ENCODE data around the gene SEL1L2.

DNA sequence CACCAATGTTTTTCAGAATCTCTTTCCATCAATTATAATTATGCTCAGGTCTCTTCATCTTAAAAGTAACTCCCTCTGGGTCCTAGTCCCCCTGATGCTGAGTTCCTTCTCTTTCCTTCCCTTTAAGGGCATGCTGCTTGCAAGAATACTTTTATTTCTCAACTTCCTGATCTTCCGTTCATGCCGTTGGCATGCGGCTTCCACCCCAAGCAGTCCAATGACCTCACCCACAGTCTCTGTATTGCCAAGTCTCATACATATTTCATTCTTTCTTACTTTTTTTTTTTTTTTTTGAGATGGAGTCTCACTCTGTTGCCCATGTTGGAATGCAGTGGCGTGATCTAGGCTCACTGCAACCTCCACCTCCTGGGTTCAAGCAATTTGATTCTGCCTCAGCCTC, 122.1 kb downstream of the SEL1L2 start:
- TF ChIP-seq, protein P1, sequence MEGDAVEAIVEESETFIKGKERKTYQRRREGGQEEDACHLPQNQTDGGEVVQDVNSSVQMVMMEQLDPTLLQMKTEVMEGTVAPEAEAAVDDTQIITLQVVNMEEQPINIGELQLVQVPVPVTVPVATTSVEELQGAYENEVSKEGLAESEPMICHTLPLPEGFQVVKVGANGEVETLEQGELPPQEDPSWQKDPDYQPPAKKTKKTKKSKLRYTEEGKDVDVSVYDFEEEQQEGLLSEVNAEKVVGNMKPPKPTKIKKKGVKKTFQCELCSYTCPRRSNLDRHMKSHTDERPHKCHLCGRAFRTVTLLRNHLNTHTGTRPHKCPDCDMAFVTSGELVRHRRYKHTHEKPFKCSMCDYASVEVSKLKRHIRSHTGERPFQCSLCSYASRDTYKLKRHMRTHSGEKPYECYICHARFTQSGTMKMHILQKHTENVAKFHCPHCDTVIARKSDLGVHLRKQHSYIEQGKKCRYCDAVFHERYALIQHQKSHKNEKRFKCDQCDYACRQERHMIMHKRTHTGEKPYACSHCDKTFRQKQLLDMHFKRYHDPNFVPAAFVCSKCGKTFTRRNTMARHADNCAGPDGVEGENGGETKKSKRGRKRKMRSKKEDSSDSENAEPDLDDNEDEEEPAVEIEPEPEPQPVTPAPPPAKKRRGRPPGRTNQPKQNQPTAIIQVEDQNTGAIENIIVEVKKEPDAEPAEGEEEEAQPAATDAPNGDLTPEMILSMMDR (IDR thresholded peaks at IDR 0.05): no peak
- TF ChIP-seq POLR2A (IDR thresholded peaks at IDR 0.05): no peak
